GM23338 (cell line): ENCODE measurements around the gene OXCT2.

Experiments used
- CREB1 ChIP-seq: fragments of 250-450 bp; sonication (Bioruptor Pico); IDR thresholded peaks from 2 replicates; pipeline ENCODE4 v1.5.0; 2020; ENCODE audit warnings: low read depth, mild to moderate bottlenecking, moderate library complexity
- EZH2 ChIP-seq: fragments of 200-600 bp; sonication (generic); IDR thresholded peaks from one replicate; pipeline ENCODE4 v1.8.0; 2017; ENCODE audit warnings: antibody characterized with exemption, mild to moderate bottlenecking, low read depth; ENCODE audit not compliant: unreplicated experiment
- EZH2phosphoT487 ChIP-seq: fragments of 200-600 bp; sonication (generic); IDR thresholded peaks from one replicate; pipeline ENCODE4 v1.8.1; 2018; ENCODE audit warnings: antibody characterized with exemption; ENCODE audit not compliant: unreplicated experiment
- JUNB ChIP-seq: IDR thresholded peaks from one replicate; pipeline ENCODE4 v1.6.1; 2016; ENCODE audit warnings: antibody characterized with exemption; ENCODE audit not compliant: unreplicated experiment
- POLR2AphosphoS5 ChIP-seq: IDR thresholded peaks from 2 replicates; pipeline ENCODE4 v1.6.1; 2016; ENCODE audit warnings: antibody characterized with exemption, low read depth
- TF ChIP-seq, protein P1 (sequence below), 2 experiments: fragments of 200-600 bp in 1 of 2; sonication (generic) in 1 of 2; conservative IDR thresholded peaks; 2 replicates each; pipeline versions ENCODE4 v1.5.1 to v1.6.1; 2016 to 2017; ENCODE audit warnings: antibody characterized with exemption in 2 of 2, low read depth in 2 of 2, mild to moderate bottlenecking in 2 of 2, moderate library complexity in 1 of 2
- TF ChIP-seq, protein P2 (sequence below): IDR thresholded peaks from one replicate; pipeline ENCODE4 v1.6.1; 2018; ENCODE audit warnings: antibody characterized with exemption; ENCODE audit not compliant: unreplicated experiment

GRCh38 chr1:39788758-39789570 is 17.8 kb upstream of the OXCT2 start, which contains the start of gene BMP8B:
- TF ChIP-seq POLR2AphosphoS5 = peak; percentile 28; the same call in 1 of the 2 replicates
- TF ChIP-seq, protein P1, sequence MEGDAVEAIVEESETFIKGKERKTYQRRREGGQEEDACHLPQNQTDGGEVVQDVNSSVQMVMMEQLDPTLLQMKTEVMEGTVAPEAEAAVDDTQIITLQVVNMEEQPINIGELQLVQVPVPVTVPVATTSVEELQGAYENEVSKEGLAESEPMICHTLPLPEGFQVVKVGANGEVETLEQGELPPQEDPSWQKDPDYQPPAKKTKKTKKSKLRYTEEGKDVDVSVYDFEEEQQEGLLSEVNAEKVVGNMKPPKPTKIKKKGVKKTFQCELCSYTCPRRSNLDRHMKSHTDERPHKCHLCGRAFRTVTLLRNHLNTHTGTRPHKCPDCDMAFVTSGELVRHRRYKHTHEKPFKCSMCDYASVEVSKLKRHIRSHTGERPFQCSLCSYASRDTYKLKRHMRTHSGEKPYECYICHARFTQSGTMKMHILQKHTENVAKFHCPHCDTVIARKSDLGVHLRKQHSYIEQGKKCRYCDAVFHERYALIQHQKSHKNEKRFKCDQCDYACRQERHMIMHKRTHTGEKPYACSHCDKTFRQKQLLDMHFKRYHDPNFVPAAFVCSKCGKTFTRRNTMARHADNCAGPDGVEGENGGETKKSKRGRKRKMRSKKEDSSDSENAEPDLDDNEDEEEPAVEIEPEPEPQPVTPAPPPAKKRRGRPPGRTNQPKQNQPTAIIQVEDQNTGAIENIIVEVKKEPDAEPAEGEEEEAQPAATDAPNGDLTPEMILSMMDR (conservative IDR thresholded peaks at IDR 0.05; ENCODE audit: low read depth in 2 of 2) = no peak
- TF ChIP-seq EZH2phosphoT487 = no peak
- TF ChIP-seq EZH2 = peak; percentile 53
- TF ChIP-seq CREB1 (CRISPR knock-in tag) = no peak
- TF ChIP-seq, protein P2, sequence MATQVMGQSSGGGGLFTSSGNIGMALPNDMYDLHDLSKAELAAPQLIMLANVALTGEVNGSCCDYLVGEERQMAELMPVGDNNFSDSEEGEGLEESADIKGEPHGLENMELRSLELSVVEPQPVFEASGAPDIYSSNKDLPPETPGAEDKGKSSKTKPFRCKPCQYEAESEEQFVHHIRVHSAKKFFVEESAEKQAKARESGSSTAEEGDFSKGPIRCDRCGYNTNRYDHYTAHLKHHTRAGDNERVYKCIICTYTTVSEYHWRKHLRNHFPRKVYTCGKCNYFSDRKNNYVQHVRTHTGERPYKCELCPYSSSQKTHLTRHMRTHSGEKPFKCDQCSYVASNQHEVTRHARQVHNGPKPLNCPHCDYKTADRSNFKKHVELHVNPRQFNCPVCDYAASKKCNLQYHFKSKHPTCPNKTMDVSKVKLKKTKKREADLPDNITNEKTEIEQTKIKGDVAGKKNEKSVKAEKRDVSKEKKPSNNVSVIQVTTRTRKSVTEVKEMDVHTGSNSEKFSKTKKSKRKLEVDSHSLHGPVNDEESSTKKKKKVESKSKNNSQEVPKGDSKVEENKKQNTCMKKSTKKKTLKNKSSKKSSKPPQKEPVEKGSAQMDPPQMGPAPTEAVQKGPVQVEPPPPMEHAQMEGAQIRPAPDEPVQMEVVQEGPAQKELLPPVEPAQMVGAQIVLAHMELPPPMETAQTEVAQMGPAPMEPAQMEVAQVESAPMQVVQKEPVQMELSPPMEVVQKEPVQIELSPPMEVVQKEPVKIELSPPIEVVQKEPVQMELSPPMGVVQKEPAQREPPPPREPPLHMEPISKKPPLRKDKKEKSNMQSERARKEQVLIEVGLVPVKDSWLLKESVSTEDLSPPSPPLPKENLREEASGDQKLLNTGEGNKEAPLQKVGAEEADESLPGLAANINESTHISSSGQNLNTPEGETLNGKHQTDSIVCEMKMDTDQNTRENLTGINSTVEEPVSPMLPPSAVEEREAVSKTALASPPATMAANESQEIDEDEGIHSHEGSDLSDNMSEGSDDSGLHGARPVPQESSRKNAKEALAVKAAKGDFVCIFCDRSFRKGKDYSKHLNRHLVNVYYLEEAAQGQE = no peak
- TF ChIP-seq JUNB = no peak
